ENCODE measurements around the gene CCDC43. TPM values are rescaled to one million over a fixed set of nuclear protein-coding genes. Genes with fewer than 3 reads are reported as not detected.

The CCDC43 gene
- total and polyA plus RNA-seq, 9 of the 15 experiments (the other 6 are each of a cell fraction or from before 2014, with no cell fraction given) = 11.7 to 42.3 (median 25.9) TPM

DNA sequence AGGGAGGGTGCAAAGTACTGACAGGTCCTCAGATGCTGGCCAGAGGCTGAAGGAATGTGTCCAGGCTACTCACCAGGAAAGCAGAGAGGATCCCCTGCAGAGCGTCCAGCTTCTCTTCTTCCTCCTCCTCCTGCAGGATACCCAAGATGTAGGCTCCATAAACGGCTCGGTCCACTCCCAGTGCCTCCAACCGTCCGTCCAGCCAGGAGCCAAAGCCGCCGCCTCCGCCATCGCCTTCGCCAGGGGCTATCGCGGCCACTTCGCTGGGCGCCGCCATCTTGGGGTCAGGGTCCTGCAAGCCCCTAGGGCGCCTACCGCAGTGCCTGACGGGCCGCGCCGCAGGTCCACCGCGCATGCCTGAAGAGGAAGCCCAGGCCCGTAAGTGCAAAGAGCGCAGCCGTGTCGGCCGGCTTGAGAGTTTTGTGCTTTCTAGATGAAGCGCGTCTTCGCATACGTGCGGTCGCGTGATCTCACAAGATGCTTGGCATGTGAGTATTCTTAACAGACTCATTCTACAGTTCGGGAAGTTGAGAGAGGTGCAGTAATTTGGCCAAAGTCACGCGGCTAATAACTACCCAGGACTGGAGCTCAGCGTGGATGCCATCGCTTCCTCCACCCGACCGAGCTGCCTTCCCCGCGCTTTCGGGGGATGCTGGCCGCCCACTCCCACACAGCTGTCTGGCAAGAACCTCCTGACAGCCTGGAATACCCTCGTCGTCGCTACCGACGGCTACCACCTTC lies at the start of gene CCDC43 (continued):
- TF ChIP-seq, protein P1, sequence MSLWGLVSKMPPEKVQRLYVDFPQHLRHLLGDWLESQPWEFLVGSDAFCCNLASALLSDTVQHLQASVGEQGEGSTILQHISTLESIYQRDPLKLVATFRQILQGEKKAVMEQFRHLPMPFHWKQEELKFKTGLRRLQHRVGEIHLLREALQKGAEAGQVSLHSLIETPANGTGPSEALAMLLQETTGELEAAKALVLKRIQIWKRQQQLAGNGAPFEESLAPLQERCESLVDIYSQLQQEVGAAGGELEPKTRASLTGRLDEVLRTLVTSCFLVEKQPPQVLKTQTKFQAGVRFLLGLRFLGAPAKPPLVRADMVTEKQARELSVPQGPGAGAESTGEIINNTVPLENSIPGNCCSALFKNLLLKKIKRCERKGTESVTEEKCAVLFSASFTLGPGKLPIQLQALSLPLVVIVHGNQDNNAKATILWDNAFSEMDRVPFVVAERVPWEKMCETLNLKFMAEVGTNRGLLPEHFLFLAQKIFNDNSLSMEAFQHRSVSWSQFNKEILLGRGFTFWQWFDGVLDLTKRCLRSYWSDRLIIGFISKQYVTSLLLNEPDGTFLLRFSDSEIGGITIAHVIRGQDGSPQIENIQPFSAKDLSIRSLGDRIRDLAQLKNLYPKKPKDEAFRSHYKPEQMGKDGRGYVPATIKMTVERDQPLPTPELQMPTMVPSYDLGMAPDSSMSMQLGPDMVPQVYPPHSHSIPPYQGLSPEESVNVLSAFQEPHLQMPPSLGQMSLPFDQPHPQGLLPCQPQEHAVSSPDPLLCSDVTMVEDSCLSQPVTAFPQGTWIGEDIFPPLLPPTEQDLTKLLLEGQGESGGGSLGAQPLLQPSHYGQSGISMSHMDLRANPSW (CRISPR knock-in tag; IDR thresholded peaks at IDR 0.05) = no peak
- no peak for TF ChIP-seq NFXL1 (CRISPR knock-in tag; IDR thresholded peaks at IDR 0.05)
- no peak for TF ChIP-seq NCOA4 (IDR thresholded peaks at IDR 0.05; ENCODE audit: partially characterized antibody)
- TF ChIP-seq, protein P2, sequence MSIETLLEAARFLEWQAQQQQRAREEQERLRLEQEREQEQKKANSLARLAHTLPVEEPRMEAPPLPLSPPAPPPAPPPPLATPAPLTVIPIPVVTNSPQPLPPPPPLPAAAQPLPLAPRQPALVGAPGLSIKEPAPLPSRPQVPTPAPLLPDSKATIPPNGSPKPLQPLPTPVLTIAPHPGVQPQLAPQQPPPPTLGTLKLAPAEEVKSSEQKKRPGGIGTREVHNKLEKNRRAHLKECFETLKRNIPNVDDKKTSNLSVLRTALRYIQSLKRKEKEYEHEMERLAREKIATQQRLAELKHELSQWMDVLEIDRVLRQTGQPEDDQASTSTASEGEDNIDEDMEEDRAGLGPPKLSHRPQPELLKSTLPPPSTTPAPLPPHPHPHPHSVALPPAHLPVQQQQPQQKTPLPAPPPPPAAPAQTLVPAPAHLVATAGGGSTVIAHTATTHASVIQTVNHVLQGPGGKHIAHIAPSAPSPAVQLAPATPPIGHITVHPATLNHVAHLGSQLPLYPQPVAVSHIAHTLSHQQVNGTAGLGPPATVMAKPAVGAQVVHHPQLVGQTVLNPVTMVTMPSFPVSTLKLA (conservative IDR thresholded peaks at IDR 0.05) = peak; percentile 41 to 61; a peak in 1 of 4 replicates
- TF ChIP-seq TFAM (CRISPR knock-in tag; conservative IDR thresholded peaks at IDR 0.05) = no peak
- peak; percentile 97 for TF ChIP-seq ZBTB7A (IDR thresholded peaks at IDR 0.05; ENCODE audit: borderline replicate concordance, control insufficient read depth, low read depth, low read length)
- peak; percentile 24 for TF ChIP-seq RNF2 (IDR thresholded peaks at IDR 0.05)
- no peak for TF ChIP-seq FOXM1 (IDR thresholded peaks at IDR 0.05; ENCODE audit: low read depth)
- TF ChIP-seq FOXM1 (CRISPR knock-in tag; IDR thresholded peaks at IDR 0.05; ENCODE audit: low read depth) = 0 out of 2 replicates have a peak, but pooled peaks have one; percentile 18
- no peak for TF ChIP-seq ZNF77 (CRISPR knock-in tag; IDR thresholded peaks at IDR 0.05)
- no peak; the same call in 1 of the 2 replicates for TF ChIP-seq CEBPG (CRISPR knock-in tag; IDR thresholded peaks at IDR 0.05)
- TF ChIP-seq CEBPG (tag; conservative IDR thresholded peaks at IDR 0.05 in 1 of 2, IDR thresholded peaks at IDR 0.05 in 1 of 2) = no peak
- no peak for TF ChIP-seq POLR2AphosphoS2 (IDR thresholded peaks at IDR 0.05; ENCODE audit: low read length)
- TF ChIP-seq, protein P3, sequence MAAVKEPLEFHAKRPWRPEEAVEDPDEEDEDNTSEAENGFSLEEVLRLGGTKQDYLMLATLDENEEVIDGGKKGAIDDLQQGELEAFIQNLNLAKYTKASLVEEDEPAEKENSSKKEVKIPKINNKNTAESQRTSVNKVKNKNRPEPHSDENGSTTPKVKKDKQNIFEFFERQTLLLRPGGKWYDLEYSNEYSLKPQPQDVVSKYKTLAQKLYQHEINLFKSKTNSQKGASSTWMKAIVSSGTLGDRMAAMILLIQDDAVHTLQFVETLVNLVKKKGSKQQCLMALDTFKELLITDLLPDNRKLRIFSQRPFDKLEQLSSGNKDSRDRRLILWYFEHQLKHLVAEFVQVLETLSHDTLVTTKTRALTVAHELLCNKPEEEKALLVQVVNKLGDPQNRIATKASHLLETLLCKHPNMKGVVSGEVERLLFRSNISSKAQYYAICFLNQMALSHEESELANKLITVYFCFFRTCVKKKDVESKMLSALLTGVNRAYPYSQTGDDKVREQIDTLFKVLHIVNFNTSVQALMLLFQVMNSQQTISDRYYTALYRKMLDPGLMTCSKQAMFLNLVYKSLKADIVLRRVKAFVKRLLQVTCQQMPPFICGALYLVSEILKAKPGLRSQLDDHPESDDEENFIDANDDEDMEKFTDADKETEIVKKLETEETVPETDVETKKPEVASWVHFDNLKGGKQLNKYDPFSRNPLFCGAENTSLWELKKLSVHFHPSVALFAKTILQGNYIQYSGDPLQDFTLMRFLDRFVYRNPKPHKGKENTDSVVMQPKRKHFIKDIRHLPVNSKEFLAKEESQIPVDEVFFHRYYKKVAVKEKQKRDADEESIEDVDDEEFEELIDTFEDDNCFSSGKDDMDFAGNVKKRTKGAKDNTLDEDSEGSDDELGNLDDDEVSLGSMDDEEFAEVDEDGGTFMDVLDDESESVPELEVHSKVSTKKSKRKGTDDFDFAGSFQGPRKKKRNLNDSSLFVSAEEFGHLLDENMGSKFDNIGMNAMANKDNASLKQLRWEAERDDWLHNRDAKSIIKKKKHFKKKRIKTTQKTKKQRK (IDR thresholded peaks at IDR 0.05; ENCODE audit: borderline replicate concordance, low read depth, low read length) = no peak
- no peak for TF ChIP-seq EZH2 (IDR thresholded peaks at IDR 0.05; ENCODE audit: borderline replicate concordance, low read depth, low read length)
- TF ChIP-seq NRF1 (conservative IDR thresholded peaks at IDR 0.05 in 1 of 2, IDR thresholded peaks at IDR 0.05 in 1 of 2) = peak; percentile 95 to 96
- TF ChIP-seq MYC (IDR thresholded peaks at IDR 0.05; ENCODE audit: low read depth, low read length) = peak; percentile 69
- no peak for TF ChIP-seq MYC (CRISPR knock-in tag; IDR thresholded peaks at IDR 0.05; ENCODE audit: borderline replicate concordance, low read depth)
- peak; percentile 37; the same call in 1 of the 2 replicates for TF ChIP-seq ZNF143 (CRISPR knock-in tag; IDR thresholded peaks at IDR 0.05)
- no peak for TF ChIP-seq RBM17 (IDR thresholded peaks at IDR 0.05; ENCODE audit: borderline replicate concordance, low read depth, low read length)
- peak; percentile 56; the same call in 1 of the 2 replicates for TF ChIP-seq ESRRA (IDR thresholded peaks at IDR 0.05; ENCODE audit: borderline replicate concordance, low read depth)
